ENCODE results near the gene NFATC1.
"Not testable (repeated sequence)": the region's sequence is repeated elsewhere in the genome, so short reads cannot be mapped to it uniquely, and the experiment has no call there.

Gene NFATC1

DNA sequence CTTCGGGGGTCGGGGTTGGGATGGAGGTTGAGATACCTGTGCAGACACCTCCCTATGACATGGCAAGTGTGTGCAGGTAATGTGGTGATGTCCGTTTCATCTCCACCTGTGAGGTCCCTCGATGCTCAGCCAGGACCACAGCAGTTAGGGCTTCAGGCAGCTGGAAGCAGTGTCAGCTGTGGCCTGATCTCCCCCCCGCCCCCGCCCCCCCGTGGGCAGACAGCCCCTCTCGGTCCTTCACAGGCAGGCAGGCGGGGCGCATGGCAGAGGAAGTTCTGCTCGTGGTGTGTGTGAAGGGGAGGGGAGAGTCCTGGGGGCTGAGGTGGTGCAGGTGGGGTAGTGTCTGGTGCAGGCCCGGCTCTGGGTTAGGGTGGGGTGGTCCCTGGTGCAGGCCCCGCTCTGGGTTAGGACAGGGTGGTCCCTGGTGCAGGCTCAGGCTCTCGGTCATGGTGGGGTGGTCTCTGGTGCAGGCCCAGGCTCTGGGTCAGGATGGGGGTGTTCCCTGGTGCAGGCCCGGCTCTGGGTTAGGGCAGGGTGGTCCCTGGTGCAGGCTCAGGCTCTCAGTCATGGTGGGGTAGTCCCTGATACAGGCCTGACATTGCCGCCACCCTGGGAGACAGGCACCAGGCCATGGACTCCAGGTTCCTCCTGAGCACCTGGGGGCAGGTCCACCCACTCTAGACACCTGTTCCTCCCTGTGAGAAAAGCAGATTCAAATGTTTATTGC is 94.3 kb downstream of the NFATC1 start:
- no peak for DNase-seq (ENCODE audit: low read depth)

DNA sequence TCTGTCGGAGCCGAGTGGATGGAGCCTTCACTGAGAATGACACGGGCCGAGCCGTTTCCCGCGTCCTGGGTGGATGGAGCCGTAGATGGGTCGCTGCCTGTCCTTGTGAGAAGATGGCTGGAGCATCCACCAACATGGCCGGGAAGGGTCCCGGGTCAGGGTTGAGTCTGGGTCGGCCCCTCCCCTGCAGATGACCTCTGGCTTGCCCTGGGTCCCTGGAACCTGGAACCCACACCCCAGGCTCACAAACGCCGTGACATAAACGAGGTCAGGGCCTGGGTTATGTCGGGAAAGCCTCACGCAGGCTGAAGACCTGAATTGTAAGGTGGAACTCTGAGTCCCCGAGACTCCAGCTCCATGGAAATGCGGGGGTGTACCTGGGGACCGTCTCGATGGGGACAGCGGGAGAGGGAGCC is 94.9 kb downstream of the NFATC1 start:
- DNase-seq (ENCODE audit: low read depth) = no peak

GRCh38 chr18:79491081-79491551 is 95.4 kb downstream of the NFATC1 start:
- DNase-seq (ENCODE audit: low read depth) = no peak

DNA sequence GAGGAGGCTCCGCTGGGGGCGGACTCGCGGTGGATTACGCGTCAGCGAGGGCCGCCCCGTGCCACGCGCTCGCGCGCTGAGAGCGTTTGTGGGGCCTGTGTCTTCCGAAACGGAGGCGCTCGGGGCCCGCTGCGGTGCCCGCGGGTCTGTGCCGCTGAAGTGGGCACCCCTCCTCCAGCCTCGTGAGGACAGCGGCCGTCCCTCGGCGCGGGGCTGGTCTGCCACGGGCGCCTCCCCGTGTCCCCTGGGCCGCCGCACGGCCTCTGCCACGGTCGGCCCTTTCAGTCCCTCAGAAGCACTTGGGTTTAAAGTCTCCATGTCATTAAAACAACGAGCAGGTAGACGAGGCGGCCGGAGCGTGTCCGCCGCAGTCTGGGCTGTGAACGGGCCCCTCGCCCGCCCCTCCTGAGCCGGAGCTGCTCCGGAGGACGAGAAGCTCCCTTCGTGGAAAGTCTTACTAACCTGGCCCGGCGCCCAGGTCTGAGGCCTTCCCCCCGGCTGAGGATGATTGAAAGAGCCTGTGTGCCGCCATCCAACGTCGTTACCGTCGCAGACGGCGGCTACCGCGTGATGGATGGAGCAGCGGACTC is 97.6 kb downstream of the NFATC1 start:
- DNase-seq (ENCODE audit: low read depth) = no peak

DNA sequence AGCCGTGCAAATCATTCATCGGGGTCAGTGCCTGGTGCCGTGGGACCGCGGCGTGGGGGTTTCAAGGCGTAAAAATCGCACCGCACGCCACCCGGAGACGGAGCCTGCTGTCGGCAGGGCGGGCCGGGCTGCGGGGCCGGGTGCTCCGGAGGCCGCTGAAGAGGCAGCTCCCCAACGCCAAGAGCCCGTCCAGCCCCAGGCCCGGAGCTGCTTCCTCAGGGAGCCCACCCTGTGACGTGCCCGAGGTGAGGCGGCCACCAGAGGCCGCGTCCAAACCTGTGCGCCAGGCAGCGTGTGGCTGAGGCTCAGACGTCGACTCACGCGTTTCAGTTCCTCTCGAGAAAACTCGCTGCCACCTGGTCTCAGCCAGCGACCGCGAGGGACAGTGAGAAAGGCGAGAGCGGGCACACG is 98.1 kb downstream of the NFATC1 start:
- no peak for DNase-seq (ENCODE audit: low read depth)

GRCh38 chr18:79494936-79495335 is 99.2 kb downstream of the NFATC1 start:
- DNase-seq (ENCODE audit: low read depth) = no peak

DNA sequence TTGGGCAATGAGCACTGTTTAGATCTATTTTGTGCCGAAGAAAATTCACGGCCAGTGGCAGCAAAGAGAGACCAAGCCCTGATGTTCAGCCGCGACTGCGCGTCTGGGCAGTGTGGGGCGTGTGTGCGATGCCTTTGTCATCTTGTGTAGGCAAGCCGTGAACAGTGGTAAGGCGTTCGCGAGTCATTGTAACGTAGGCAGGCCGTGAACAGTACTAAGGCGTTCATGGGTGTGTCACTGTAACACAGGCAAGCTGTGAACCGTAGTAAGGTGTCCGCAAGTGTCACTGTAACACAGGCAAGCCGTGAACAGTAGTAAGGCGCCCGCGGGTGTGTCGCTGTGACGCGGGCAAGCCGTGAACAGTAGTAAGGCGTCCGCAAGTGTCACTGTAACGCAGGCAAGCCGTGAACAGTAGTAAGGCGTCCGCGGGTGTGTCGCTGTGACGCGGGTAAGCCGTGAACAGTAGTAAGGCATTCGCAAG is 99.9 kb downstream of the NFATC1 start:
- no peak for DNase-seq (ENCODE audit: low read depth)

- no peak for DNase-seq (ENCODE audit: low read depth)
Observed at GRCh38 chr18:79496237-79496977, 100.7 kb downstream of the NFATC1 start.

DNA sequence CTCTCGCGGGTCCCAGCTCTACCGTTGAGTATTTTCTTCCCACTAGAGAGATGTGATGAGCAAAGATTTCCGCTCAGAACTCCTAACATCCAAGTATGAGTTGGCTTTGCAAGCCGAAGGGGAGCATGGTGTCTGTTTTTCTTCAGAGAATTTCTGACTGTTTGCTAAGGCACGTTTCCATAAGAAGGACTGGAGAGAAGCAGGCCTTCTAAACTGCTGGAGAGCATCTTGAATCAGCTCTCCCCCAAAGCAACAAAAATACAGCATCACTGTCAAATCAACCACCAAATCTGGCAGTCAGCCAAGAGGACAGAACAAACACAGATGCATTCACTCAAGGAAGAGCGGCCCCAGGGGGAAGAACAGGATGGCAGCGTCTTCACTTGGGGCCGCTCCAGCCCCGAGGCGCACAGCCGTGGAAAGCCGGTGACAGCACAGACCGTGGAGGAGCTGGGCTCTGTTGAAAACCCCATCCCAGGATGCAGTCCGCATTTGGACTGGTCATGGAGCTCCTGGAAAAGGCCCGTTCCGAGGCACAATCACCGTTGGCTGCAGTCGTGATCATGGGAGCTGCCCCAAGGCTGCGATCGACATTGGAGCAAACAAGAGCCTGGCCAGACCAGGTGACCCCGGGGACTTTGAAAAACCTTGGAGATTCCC is 101.4 kb downstream of the NFATC1 start:
- DNase-seq (ENCODE audit: low read depth) = peak; percentile 63

DNA sequence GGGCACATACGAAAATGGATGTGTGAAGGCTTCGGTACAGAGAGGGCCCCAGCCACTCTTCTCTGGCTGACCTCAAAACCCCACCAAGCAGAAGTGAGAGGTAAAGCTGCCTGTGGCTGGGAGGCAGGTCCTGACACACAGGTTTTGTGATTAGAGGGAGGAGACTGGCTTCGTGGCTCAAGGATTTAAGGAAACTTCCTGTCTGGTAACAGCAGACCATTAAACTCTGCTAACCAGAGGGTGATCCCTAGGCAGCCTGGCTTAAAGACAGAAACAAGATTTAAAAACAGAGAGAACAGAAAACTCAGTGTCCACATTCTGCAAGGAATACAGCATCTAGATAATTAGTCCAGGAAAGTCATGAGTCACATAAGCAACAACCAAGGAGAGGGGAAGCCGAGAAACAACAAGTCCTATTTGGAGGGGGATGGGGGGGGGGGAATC is 101.9 kb downstream of the NFATC1 start:
- DNase-seq (ENCODE audit: low read depth) = peak; percentile 25

DNA sequence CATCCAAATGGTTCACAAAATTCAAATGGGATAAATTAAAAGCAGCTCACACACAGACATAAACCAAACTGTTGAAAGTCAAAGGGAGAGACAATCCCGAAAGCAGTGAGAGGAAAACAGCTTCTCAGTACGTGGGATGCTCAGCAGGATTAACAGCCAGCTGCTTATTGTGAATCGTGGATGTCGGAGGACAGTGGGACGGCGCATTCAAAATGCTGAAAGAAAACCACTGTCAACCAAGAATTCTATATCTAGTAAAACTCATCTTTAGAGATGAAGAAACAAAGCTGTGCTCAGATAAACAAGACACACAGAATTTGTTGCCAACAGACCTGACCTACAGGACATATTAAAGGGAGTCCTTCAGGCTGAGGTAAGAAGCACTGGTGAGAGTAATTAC is 102.9 kb downstream of the NFATC1 start:
- DNase-seq (ENCODE audit: low read depth) = no peak

DNA sequence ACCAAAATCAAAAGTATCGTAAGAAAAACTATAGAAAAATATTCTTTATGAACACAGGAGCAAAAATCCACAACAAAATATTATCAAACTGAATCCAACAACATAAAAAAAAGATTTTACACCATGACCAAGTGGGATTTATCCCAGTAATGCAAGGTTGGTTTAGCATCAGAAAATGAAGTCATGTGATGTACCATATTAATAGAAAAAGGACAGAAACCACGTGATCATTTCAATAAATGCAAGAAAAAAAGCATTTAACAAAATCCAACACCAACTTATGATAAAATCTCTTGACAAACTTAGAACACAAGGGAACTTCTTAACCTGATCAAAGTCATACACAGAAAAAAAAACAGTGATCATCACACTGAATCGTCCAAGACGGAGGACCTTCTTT is 105.3 kb downstream of the NFATC1 start:
- no peak for DNase-seq (ENCODE audit: low read depth)

DNA sequence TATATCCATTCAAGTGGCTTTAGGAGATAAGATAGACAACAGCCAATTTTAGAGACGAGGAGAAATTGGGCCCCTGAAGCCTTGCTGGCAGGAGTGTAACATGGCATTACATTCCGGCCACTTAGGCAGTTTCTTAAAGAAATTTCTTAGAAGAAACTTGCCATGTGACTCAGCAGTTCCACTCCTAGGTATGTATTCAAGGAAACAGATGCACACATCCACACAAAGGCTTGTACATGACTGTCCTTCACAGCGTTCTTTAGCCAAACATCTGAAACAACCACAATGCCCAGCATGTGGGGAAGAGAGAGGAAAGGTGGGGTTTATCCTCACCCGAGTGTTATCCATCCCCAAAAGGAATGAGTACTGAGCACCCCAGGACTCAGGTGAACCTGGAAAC is 107.1 kb downstream of the NFATC1 start:
- DNase-seq (ENCODE audit: low read depth) = peak; percentile 26

DNA sequence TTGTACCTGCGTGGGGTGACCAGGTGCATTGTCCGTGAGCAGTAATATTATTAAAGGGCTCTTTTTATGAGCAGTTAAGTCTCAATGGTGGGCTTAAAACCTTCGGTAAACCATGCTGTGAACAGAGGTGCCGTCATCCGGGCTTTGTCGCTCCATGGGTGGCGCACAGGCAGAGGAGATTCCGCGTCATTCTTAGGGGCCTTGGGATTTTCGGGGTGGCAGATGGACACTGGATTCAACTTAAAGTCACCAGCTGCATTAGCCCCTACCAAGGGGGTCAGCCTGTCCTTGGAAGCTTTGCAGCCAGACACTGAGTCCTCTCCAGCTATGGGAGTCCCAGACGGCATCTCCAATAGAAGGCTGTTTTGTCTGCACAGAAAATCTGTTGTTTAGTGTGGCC is 107.7 kb downstream of the NFATC1 start:
- DNase-seq (ENCODE audit: low read depth) = no peak

DNA sequence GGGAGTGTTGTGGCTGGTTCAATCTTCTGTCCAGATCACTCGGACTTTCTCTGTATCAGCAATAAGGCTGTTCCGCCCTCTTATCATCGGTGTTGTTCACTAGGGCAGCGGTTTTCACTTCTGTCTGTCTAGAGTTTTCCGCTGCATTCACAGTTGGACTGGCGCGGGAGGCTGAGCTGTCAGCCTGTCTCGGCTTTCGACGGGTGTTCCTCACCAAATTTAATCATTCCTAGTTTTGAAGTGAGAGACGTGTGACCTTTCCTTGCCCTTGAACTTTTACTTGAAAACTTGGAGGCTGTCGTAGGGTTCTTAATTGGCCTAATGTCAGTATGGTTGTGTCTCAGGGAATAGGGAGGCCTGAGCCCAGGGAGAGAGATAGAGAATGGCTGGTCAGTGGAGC is 108.3 kb downstream of the NFATC1 start:
- DNase-seq (ENCODE audit: low read depth) = no peak

DNA sequence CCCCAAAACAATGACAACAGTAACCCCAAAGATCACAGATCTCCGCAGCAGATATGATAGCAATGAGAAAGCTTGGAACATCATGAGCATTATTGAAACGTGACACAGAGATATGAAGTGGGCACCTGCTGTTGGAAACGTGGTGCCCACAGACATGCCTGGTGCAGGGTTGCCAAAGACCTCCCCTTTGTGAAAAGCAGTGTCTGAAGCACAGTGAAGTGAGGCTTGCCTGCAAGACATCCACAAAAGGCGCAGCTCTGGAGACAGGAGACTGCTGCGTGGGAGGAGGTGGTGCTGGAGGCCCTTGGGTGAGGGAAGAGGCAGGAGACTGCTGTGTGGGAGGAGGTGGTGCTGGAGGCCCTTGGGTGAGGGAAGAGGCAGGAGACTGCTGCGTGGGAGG is 108.8 kb downstream of the NFATC1 start:
- DNase-seq (ENCODE audit: low read depth) = peak; percentile 27

- not testable (repeated sequence) for DNase-seq (ENCODE audit: low read depth)
Observed at GRCh38 chr18:79505465-79505864, 109.7 kb downstream of the NFATC1 start.

DNA sequence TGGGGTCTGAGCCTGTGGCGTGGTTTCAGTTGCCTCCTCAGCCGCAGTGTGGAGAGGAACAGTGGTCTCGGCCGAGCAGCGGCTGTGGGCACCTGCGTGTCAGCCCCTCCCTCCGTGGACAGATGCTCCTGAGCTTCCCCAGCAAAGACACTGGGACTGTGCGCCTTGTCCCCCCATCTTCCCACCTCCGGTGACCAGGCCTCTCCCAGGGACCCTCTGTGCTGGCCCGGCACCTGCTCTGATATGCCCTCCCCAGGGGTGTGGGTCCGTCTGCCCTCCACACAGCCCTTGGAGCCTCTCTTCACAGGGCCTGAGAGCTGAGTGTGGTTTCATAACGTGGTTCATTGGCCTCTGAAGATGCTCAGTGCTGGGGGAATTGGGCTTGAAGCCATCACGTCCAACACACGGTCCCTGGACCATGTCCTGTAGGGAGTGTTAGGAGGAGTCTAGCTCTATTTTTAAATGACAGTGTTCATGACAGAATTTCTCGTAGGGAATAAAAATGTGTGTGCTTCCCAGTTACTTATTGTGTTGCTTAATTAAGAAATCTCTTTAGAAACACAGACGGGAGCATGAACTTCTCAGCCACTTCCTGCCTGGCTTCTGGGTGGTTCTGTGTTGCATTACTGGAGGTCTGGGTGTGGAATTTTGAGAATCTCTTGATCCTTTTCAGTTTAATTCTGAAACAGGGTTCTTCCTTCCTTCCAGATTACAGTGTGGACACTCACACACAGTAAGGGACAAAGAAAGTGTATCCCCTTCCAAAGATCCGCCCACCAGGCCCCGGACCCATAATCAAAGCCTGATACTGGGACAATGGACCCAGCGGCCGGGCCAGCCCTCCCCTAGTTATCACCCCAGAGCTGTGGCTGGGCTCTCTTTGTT is 110.7 kb downstream of the NFATC1 start:
- peak; percentile 17 for DNase-seq (ENCODE audit: low read depth)

DNA sequence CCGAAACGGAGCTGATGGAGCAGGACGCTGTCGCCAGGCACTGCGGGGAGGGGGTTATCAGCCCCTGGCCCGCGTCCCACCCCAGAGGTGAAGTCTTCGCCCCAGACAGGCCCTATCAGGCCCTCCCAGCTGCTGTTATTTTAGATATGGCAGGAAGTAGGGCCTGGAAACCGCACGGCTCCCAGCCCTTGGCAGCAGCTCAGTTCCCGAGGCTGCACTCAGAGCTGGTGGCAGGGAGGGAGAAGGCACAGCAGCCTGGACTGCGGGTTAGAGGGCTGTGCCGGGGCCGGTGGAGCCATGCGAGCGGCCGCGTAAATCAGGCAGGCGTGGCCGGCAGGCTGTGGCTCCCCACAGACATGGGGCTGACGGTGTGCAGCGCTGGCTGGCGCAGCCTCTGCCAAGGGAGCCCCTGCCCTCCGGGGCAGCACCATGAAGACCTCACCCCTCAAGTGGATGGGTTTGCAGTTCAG is 111.4 kb downstream of the NFATC1 start:
- DNase-seq (ENCODE audit: low read depth) = peak; percentile 24

DNA sequence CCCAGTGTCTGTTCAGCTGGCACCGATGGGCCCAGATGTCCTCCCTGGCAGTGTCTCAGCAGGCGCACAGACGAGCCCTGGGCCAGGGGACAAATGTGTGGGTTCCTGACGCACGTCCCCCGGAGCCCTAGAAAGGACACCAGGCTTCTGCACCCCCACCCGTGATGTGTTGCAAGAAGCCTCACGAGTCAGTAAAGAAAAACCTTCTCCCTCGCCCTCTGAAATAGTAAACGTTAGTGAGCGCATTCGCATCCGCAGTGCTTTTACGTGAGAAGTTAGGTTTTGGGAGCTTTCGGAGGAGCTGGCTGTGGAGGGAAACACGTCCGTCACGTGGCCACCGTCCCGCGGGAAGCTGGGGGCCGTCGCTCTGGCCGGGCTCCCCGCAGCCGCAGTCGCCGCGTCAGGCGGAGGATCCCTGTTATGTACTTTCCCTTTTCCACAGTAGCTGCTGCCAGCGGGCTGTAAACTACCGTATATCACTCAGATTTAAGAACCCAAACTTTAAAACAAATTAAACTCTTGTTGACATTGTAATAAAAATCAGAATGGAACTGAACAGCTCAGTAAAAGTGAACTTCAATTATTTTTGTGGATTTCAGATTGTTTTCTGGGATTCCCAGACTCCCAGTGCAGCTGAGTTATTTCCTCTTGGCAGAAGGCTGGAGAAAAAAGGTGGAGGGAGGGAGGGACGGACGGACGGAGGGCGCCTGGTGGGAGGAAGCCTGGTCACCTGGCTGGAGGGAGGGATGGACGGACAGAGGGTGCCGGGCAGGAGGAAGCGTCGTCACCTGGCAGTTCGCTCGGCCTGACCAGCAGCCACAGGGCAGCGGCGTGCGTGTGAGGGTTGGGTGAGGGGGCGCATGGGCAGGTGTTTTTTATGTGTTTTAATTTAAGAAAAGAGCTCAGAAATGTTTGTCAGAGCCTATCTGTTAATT is 112.1 kb downstream of the NFATC1 start:
- DNase-seq (ENCODE audit: low read depth) = peak; percentile 38
